Activated B cell treated with CpG ODN at 0.5 μM for 24 hours (primary cell): ENCODE data around the gene MICAL3. TPM values are rescaled to one million over a fixed set of nuclear protein-coding genes. Genes with fewer than 3 reads are reported as not detected.

Experiments
- ATAC-seq: fragments of 200-7000 bp; cut with Tn5 transposase; one replicate; pipeline ENCODE4 v1.10.0; 2021; ENCODE audit warnings: low read depth, mild to moderate bottlenecking, moderate library complexity
- CTCF ChIA-PET: fragments of 350-600 bp; sonication (Branson Sonifier 250); formaldehyde crosslinking; loops from one replicate; lab custom pipeline; 2021; ENCODE audit warnings: antibody characterized with exemption; lab: Charles Lee
- POLR2A ChIA-PET: fragments of 350-600 bp; sonication (Branson Sonifier 250); formaldehyde crosslinking; loops from one replicate; lab custom pipeline; 2021; ENCODE audit warnings: antibody characterized with exemption; lab: Charles Lee
- DNase-seq: peaks from one replicate; pipeline ENCODE4 v3.0.0; 2022
- H3K27ac Mint-ChIP-seq: one replicate; pipeline ENCODE4 v1.8.0; 2020; ENCODE audit warnings: mixed read lengths
- H3K27me3 Mint-ChIP-seq: one replicate; pipeline ENCODE4 v1.8.0; 2021; ENCODE audit warnings: mixed read lengths
- H3K36me3 Mint-ChIP-seq: one replicate; pipeline ENCODE4 v1.8.0; 2021; ENCODE audit warnings: low read depth, mixed read lengths
- H3K4me1 Mint-ChIP-seq: one replicate; pipeline ENCODE4 v1.8.0; 2021; ENCODE audit warnings: mixed read lengths
- H3K4me3 Mint-ChIP-seq: one replicate; pipeline ENCODE4 v1.8.0; 2020; ENCODE audit warnings: mild to moderate bottlenecking, mixed read lengths
- H3K9me3 Mint-ChIP-seq: one replicate; pipeline ENCODE4 v1.8.0; 2020; ENCODE audit warnings: mixed read lengths
- intact Hi-C: fragments of 100-400 bp; cut with micrococcal nuclease; formaldehyde crosslinking; loops from one replicate; pipeline ENCODE4 v1.15.1; 2024
- total RNA-seq: library from RNA; stranded (reverse); gene quantifications from 2 replicates; pipeline ENCODE4 v1.2.3, GENCODE V29; 2022
- TF ChIP-seq, protein P1 (sequence below): fragments of 200-600 bp; IDR thresholded peaks from one replicate; pipeline ENCODE4 v1.8.0; 2022; ENCODE audit warnings: antibody characterized with exemption, mild to moderate bottlenecking

The MICAL3 gene
- total RNA-seq, 1 donor from 2014 or later = 257 TPM

GRCh38 chr22:17883356-17883755 is 141.0 kb downstream of the MICAL3 start:
- Mint-ChIP-seq H3K36me3 (peaks cover 96% of the 10 kb centered on the region), H3K4me3 (no peak overlapping the region), H3K4me1 (no peaks in the 10 kb centered on the region), H3K27ac (no peak overlapping the region), H3K27me3 (no peaks in the 10 kb centered on the region), H3K9me3 (no peaks in the 10 kb centered on the region)
- TF ChIP-seq, protein P1, sequence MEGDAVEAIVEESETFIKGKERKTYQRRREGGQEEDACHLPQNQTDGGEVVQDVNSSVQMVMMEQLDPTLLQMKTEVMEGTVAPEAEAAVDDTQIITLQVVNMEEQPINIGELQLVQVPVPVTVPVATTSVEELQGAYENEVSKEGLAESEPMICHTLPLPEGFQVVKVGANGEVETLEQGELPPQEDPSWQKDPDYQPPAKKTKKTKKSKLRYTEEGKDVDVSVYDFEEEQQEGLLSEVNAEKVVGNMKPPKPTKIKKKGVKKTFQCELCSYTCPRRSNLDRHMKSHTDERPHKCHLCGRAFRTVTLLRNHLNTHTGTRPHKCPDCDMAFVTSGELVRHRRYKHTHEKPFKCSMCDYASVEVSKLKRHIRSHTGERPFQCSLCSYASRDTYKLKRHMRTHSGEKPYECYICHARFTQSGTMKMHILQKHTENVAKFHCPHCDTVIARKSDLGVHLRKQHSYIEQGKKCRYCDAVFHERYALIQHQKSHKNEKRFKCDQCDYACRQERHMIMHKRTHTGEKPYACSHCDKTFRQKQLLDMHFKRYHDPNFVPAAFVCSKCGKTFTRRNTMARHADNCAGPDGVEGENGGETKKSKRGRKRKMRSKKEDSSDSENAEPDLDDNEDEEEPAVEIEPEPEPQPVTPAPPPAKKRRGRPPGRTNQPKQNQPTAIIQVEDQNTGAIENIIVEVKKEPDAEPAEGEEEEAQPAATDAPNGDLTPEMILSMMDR = no peak
- ChIA-PET POLR2A (no interaction called here), CTCF (no interaction called here)
- DNase-seq = no peak
- ATAC-seq = no peak
- intact Hi-C loops = no loop called here

- H3K27ac Mint-ChIP-seq = no peak overlapping the region
- ATAC-seq = no peak
- H3K9me3 Mint-ChIP-seq = no peaks in the 10 kb centered on the region
- DNase-seq = no peak
- ChIA-PET POLR2A (no interaction called here), CTCF (no interaction called here)
- no peak overlapping the region for H3K4me3 Mint-ChIP-seq
- no peaks in the 10 kb centered on the region for H3K4me1 Mint-ChIP-seq
- H3K36me3 Mint-ChIP-seq = peaks cover 96% of the 10 kb centered on the region
- H3K27me3 Mint-ChIP-seq = no peaks in the 10 kb centered on the region
- intact Hi-C loops = no loop called here
- TF ChIP-seq, protein P1 = no peak
Measured at GRCh38 chr22:17882727-17883126, 141.6 kb downstream of the MICAL3 start.

GRCh38 chr22:17882162-17882561 is 142.2 kb downstream of the MICAL3 start:
- H3K9me3 Mint-ChIP-seq = no peaks in the 10 kb centered on the region
- DNase-seq = no peak
- H3K4me3 Mint-ChIP-seq = no peak overlapping the region
- CTCF ChIA-PET = no interaction called here
- TF ChIP-seq, protein P1 = no peak
- POLR2A ChIA-PET = no interaction called here
- no peak for ATAC-seq
- peaks cover 93% of the 10 kb centered on the region for H3K36me3 Mint-ChIP-seq
- H3K4me1 Mint-ChIP-seq = no peaks in the 10 kb centered on the region
- H3K27ac Mint-ChIP-seq = no peak overlapping the region
- intact Hi-C loops = no loop called here
- no peaks in the 10 kb centered on the region for H3K27me3 Mint-ChIP-seq

- ChIA-PET POLR2A (no interaction called here), CTCF (no interaction called here)
- Mint-ChIP-seq H3K27ac (no peak overlapping the region), H3K27me3 (no peaks in the 10 kb centered on the region), H3K4me3 (no peak overlapping the region), H3K9me3 (no peaks in the 10 kb centered on the region), H3K4me1 (no peaks in the 10 kb centered on the region), H3K36me3 (peaks cover 89% of the 10 kb centered on the region)
- TF ChIP-seq, protein P1 = no peak
- intact Hi-C loops = no loop called here
- no peak for ATAC-seq
- no peak for DNase-seq
Measured at GRCh38 chr22:17881366-17881765, 143.0 kb downstream of the MICAL3 start.

DNA sequence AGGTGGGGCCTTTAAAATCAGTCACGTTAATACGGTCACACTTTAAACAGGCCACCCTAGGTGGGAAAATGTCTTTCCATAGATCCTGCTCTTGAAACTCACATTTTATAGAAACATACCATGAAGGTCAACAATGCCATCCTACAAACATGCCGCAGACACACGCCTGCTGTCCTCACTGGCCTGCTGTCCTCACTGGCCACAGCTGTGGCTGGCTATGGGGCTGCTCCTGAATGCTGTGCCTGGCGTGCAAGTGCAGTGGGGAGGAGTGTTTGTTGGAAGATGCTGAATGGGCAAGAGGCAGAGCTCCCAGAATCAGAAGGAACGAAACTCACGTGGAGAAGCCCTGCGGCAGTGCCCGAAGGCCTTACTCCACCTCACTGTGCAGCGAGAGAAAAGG is 143.9 kb downstream of the MICAL3 start:
- Mint-ChIP-seq H3K36me3 (peaks cover 88% of the 10 kb centered on the region), H3K4me1 (no peaks in the 10 kb centered on the region), H3K4me3 (no peak overlapping the region), H3K27me3 (no peaks in the 10 kb centered on the region), H3K9me3 (no peaks in the 10 kb centered on the region), H3K27ac (no peak overlapping the region)
- intact Hi-C loops = no loop called here
- TF ChIP-seq, protein P1 = no peak
- DNase-seq = no peak
- ChIA-PET CTCF (no interaction called here), POLR2A (no interaction called here)
- ATAC-seq = no peak
